Keratinocyte (primary cell): Measurements from ENCODE around the gene ZPR1. TPM values are rescaled to one million over a fixed set of nuclear protein-coding genes. Genes with fewer than 3 reads are reported as not detected.

ENCODE experiments used
- DNase-seq: peaks from one replicate; pipeline ENCODE4 v3.0.0-alpha.2; 2011; ENCODE audit warnings: low read depth, missing footprints, low spot score
- FAIRE-seq: peaks from 2 replicates; lab custom pipeline; 2011; peaks lifted over from hg19 to GRCh38; lab: Jason Lieb, UNC
- H2AFZ ChIP-seq: 2 replicates; pipeline ENCODE4 v1.6.0; 2012; ENCODE audit warnings: low read length, control low read depth, inconsistent platforms; ENCODE audit not compliant: control insufficient read depth
- H3K27ac ChIP-seq: 2 replicates; pipeline ENCODE4 v1.5.1; 2011; ENCODE audit warnings: low read length; ENCODE audit not compliant: control insufficient read depth, insufficient read depth
- H3K27me3 ChIP-seq: 3 replicates; pipeline ENCODE4 v1.6.0; 2011; ENCODE audit warnings: low read length; ENCODE audit not compliant: control insufficient read depth, insufficient read depth; ENCODE audit errors: extremely low read depth
- H3K36me3 ChIP-seq, 2 experiments: 2 replicates in 1 of 2; 3 replicates in 1 of 2; pipeline ENCODE4 v1.5.1; 2011; ENCODE audit warnings: low read length in 2 of 2, mild to moderate bottlenecking in 1 of 2; ENCODE audit not compliant: control insufficient read depth in 2 of 2, insufficient read depth in 2 of 2; ENCODE audit errors: extremely low read depth in 1 of 2
- H3K4me1 ChIP-seq: 3 replicates; pipeline ENCODE4 v1.5.1; 2011; ENCODE audit warnings: low read length; ENCODE audit not compliant: control insufficient read depth, insufficient read depth; ENCODE audit errors: extremely low read depth
- H3K4me2 ChIP-seq: 3 replicates; pipeline ENCODE4 v1.6.0; 2011; ENCODE audit warnings: low read depth, low read length; ENCODE audit not compliant: control insufficient read depth, insufficient read depth; ENCODE audit errors: extremely low read depth
- H3K4me3 ChIP-seq, 3 experiments: fragments of 200-600 bp in 1 of 3; sonication (generic) in 1 of 3; 2 replicates in 2 of 3; 3 replicates in 1 of 3; pipeline ENCODE4 v1.5.1; 2011 to 2016; ENCODE audit warnings: low read length in 3 of 3, mild to moderate bottlenecking in 3 of 3, control low read depth in 2 of 3, inconsistent platforms in 1 of 3, low read depth in 1 of 3, mixed read lengths in 1 of 3, mixed run types in 1 of 3, moderate library complexity in 1 of 3; ENCODE audit not compliant: control insufficient read depth in 2 of 3, insufficient read depth in 2 of 3; ENCODE audit errors: extremely low read depth in 1 of 3
- H3K79me2 ChIP-seq: 2 replicates; pipeline ENCODE4 v1.6.0; 2012; ENCODE audit warnings: low read length; ENCODE audit not compliant: control insufficient read depth, insufficient read depth
- H3K9ac ChIP-seq: 3 replicates; pipeline ENCODE4 v1.6.0; 2011; ENCODE audit warnings: low read length; ENCODE audit not compliant: control insufficient read depth, insufficient read depth; ENCODE audit errors: extremely low read depth
- H3K9me1 ChIP-seq: 3 replicates; pipeline ENCODE4 v1.6.0; 2011; ENCODE audit warnings: low read length; ENCODE audit not compliant: control insufficient read depth, insufficient read depth; ENCODE audit errors: extremely low read depth
- H3K9me3 ChIP-seq: 2 replicates; pipeline ENCODE4 v1.5.1; 2012; ENCODE audit warnings: low read depth, low read length; ENCODE audit not compliant: control insufficient read depth
- H4K20me1 ChIP-seq: 3 replicates; pipeline ENCODE4 v1.6.0; 2011; ENCODE audit warnings: low read length; ENCODE audit not compliant: control insufficient read depth, insufficient read depth; ENCODE audit errors: extremely low read depth
- EZH2 ChIP-seq: IDR thresholded peaks from one replicate; pipeline ENCODE4 v1.6.1; 2012; ENCODE audit warnings: inconsistent platforms, mild to moderate bottlenecking, low read length, moderate library complexity
- dilution Hi-C: fragments of 300-500 bp; cut with MboI; formaldehyde crosslinking; loops from one replicate; pipeline ENCODE4 v1.7.0; 2020; ENCODE audit warnings: low sequenced_read_pairs; ENCODE audit not compliant: extremely low pct_ligation_motif_present
- polyA plus RNA-seq, 5 experiments: library from polyadenylated mRNA; depleted of rRNA in 3 of 5; stranded (reverse) in 3 of 5; stranded (forward) in 1 of 5; unstranded in 1 of 5; fragments of >200 nt; gene quantifications; 1 replicate in 1 of 5; 2 replicates in 3 of 5; 3 replicates in 1 of 5; pipeline versions ENCODE4 v1.2.1 to v1.2.3, GENCODE V29; 2011 to 2012; ENCODE audit warnings: missing spikeins in 2 of 5, low read depth in 1 of 5, low replicate concordance in 1 of 5
- TF ChIP-seq, protein P1 (sequence below), 3 experiments: IDR thresholded peaks in 1 of 3; conservative IDR thresholded peaks in 1 of 3; optimal IDR thresholded peaks in 1 of 3; 2 replicates in 2 of 3; 3 replicates in 1 of 3; pipeline versions ENCODE3 to v1.5.1; 2011; ENCODE audit warnings: low read length in 3 of 3, mild to moderate bottlenecking in 3 of 3, moderate library complexity in 2 of 3, control low read depth in 1 of 3, inconsistent platforms in 1 of 3; ENCODE audit not compliant: insufficient read depth in 2 of 3; ENCODE audit errors: extremely low read depth in 1 of 3

ZPR1 gene
- polyA plus RNA-seq, 1 donor (not counting 4 experiments of a cell fraction or from before 2014, with no cell fraction given), result 71.1 TPM

DNA sequence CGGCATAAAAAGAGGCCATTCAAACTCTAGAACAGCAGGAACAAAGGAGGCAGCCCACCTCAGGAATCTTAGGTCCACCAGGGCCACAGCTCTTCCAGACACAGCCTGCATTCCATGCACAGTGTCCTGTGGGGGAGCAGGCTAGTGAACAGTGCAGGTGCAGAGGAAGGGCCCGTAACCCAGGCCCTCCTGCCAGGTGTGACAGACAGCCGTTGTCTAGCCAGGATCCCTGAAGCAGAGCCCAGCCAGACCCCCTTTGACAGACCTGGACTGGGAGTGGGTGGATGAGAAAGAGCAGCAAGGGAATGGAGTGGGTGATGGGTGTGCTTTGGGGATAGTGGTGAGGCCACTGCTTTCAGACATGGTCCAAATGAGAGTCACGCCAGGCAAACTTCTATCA is 1.2 kb upstream of the ZPR1 start:
- Histone ChIP-seq H3K4me1 (peaks cover 25% of the 10 kb centered on the region), H3K4me3 (no peak overlapping the region)
- FAIRE-seq, result no peak

DNA sequence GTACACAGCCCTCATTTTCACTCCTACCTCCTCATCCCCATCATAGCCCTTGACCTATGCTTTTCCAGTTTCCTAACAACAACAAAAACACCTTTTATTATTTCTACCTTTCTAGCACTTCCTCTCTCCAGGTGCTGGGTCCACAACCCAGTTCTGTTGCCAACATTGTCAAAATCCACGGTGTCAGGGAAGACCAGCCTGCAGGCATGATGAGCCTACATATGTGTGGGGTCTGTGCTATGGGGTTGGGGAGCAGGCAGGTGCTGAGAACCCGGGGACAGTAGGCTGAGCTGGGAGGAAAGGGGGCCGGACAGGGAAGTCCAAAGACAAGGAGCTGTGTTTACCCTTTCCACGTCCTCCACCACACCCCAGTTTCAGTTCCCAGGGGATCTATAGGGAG is 711 bp upstream of the ZPR1 start:
- TF ChIP-seq EZH2, result no peak
- TF ChIP-seq, protein P1, sequence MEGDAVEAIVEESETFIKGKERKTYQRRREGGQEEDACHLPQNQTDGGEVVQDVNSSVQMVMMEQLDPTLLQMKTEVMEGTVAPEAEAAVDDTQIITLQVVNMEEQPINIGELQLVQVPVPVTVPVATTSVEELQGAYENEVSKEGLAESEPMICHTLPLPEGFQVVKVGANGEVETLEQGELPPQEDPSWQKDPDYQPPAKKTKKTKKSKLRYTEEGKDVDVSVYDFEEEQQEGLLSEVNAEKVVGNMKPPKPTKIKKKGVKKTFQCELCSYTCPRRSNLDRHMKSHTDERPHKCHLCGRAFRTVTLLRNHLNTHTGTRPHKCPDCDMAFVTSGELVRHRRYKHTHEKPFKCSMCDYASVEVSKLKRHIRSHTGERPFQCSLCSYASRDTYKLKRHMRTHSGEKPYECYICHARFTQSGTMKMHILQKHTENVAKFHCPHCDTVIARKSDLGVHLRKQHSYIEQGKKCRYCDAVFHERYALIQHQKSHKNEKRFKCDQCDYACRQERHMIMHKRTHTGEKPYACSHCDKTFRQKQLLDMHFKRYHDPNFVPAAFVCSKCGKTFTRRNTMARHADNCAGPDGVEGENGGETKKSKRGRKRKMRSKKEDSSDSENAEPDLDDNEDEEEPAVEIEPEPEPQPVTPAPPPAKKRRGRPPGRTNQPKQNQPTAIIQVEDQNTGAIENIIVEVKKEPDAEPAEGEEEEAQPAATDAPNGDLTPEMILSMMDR (optimal IDR thresholded peaks at IDR 0.05 in 1 of 3, IDR thresholded peaks at IDR 0.05 in 1 of 3, conservative IDR thresholded peaks at IDR 0.05 in 1 of 3; ENCODE audit: extremely low read depth in 1 of 3, insufficient read depth in 2 of 3, low read length in 3 of 3), result no peak
- DNase-seq (no peak), FAIRE-seq (no peak)
- Histone ChIP-seq H3K27ac (peak overlapping the region; percentile 74), H3K9me3 (no peaks in the 10 kb centered on the region), H3K36me3 (peaks cover 21 to 28% of the 10 kb centered on the region in 2 experiments), H4K20me1 (no peaks in the 10 kb centered on the region), H3K79me2 (peaks cover 15% of the 10 kb centered on the region), H2AFZ (peak overlapping the region; percentile 98), H3K9me1 (no peaks in the 10 kb centered on the region), H3K4me2 (peak overlapping the region; percentile 97), H3K9ac (peak overlapping the region; percentile 84), H3K4me1 (peaks cover 23% of the 10 kb centered on the region), H3K27me3 (no peaks in the 10 kb centered on the region), H3K4me3 (peak overlapping the region; percentile 88 to 90 (median 89))
- dilution Hi-C loops, result no loop called here

More for the DNA sequence above, 1.2 kb upstream of the ZPR1 start:
- Histone ChIP-seq H3K4me2 (no peak overlapping the region), H3K27ac (no peak overlapping the region), H4K20me1 (no peaks in the 10 kb centered on the region), H3K9ac (no peak overlapping the region), H3K79me2 (peaks cover 15% of the 10 kb centered on the region), H3K9me1 (no peaks in the 10 kb centered on the region), H3K9me3 (no peaks in the 10 kb centered on the region), H3K36me3 (peaks cover 20 to 27% of the 10 kb centered on the region in 2 experiments), H3K27me3 (no peaks in the 10 kb centered on the region), H2AFZ (no peak overlapping the region)
- dilution Hi-C loops, result no loop called here
- no peak for DNase-seq
- TF ChIP-seq, protein P1 (optimal IDR thresholded peaks at IDR 0.05 in 1 of 3, IDR thresholded peaks at IDR 0.05 in 1 of 3, conservative IDR thresholded peaks at IDR 0.05 in 1 of 3; ENCODE audit: extremely low read depth in 1 of 3, insufficient read depth in 2 of 3, low read length in 3 of 3), result no peak
- TF ChIP-seq EZH2, result no peak
